ENCODE data around the gene MVK.

MVK gene

GRCh38 chr12:109573029-109573913, at the start of gene MVK, which contains the start of gene MMAB:
MVK (plus strand) TSS chr12:109573794; CDS start chr12:109574823, 1,029 bp downstream.
MMAB (minus strand) TSS chr12:109573504; CDS start chr12:109573480, 24 bp downstream.
- peak within 1 kb of the TSS; percentile 93 for H3K27ac Mint-ChIP-seq
- H3K36me3 Mint-ChIP-seq (ENCODE audit: low read depth), result peaks cover 16% of the 10 kb centered on the region
- H3K4me3 Mint-ChIP-seq, result peak within 1 kb of the TSS; percentile 94
- H3K4me1 Mint-ChIP-seq (ENCODE audit: low read depth), result peaks cover 22% of the 10 kb centered on the region
- no peaks in the 10 kb centered on the region for H3K27me3 Mint-ChIP-seq (ENCODE audit: low read depth)
- no peaks in the 10 kb centered on the region for H3K9me3 Mint-ChIP-seq

- no peaks in the 10 kb centered on the region for H3K9me3 Mint-ChIP-seq
Measured at GRCh38 chr12:109524466-109525278, 48.9 kb upstream of the MVK start.

GRCh38 chr12:109525279-109525585, 48.4 kb upstream of the MVK start:
- H3K27ac Mint-ChIP-seq, result no peak overlapping the region
- H3K4me3 Mint-ChIP-seq, result no peak overlapping the region
- H3K36me3 Mint-ChIP-seq (ENCODE audit: low read depth), result peaks cover 12% of the 10 kb centered on the region
- H3K9me3 Mint-ChIP-seq, result no peaks in the 10 kb centered on the region
- H3K4me1 Mint-ChIP-seq (ENCODE audit: low read depth), result no peaks in the 10 kb centered on the region
- no peaks in the 10 kb centered on the region for H3K27me3 Mint-ChIP-seq (ENCODE audit: low read depth)

More at GRCh38 chr12:109524466-109525278, 48.9 kb upstream of the MVK start:
- Mint-ChIP-seq H3K27ac (no peak overlapping the region), H3K27me3 (ENCODE audit: low read depth) (no peaks in the 10 kb centered on the region), H3K4me1 (ENCODE audit: low read depth) (no peaks in the 10 kb centered on the region), H3K4me3 (no peak overlapping the region), H3K36me3 (ENCODE audit: low read depth) (peaks cover 10% of the 10 kb centered on the region)

GRCh38 chr12:109527489-109528123, 46.0 kb upstream of the MVK start:
- H3K27me3 Mint-ChIP-seq (ENCODE audit: low read depth), result no peaks in the 10 kb centered on the region
- no peaks in the 10 kb centered on the region for H3K4me1 Mint-ChIP-seq (ENCODE audit: low read depth)
- no peaks in the 10 kb centered on the region for H3K9me3 Mint-ChIP-seq
- H3K36me3 Mint-ChIP-seq (ENCODE audit: low read depth), result peaks cover 6% of the 10 kb centered on the region
- H3K27ac Mint-ChIP-seq, result no peak overlapping the region
- no peak overlapping the region for H3K4me3 Mint-ChIP-seq

GRCh38 chr12:109529691-109530640, 43.6 kb upstream of the MVK start:
- Mint-ChIP-seq H3K4me3 (no peak overlapping the region), H3K9me3 (no peaks in the 10 kb centered on the region), H3K4me1 (ENCODE audit: low read depth) (no peaks in the 10 kb centered on the region), H3K27ac (no peak overlapping the region), H3K36me3 (ENCODE audit: low read depth) (peaks cover 6% of the 10 kb centered on the region), H3K27me3 (ENCODE audit: low read depth) (no peaks in the 10 kb centered on the region)

GRCh38 chr12:109531411-109531810, 42.2 kb upstream of the MVK start:
- H3K27ac Mint-ChIP-seq, result no peak overlapping the region
- H3K27me3 Mint-ChIP-seq (ENCODE audit: low read depth), result no peaks in the 10 kb centered on the region
- peaks cover 3% of the 10 kb centered on the region for H3K36me3 Mint-ChIP-seq (ENCODE audit: low read depth)
- H3K4me3 Mint-ChIP-seq, result no peak overlapping the region
- H3K4me1 Mint-ChIP-seq (ENCODE audit: low read depth), result no peaks in the 10 kb centered on the region
- H3K9me3 Mint-ChIP-seq, result no peaks in the 10 kb centered on the region

GRCh38 chr12:109532721-109533486, 40.7 kb upstream of the MVK start:
- no peak overlapping the region for H3K27ac Mint-ChIP-seq
- H3K27me3 Mint-ChIP-seq (ENCODE audit: low read depth), result no peaks in the 10 kb centered on the region
- no peak overlapping the region for H3K4me3 Mint-ChIP-seq
- no peaks in the 10 kb centered on the region for H3K9me3 Mint-ChIP-seq
- peaks cover 1% of the 10 kb centered on the region for H3K36me3 Mint-ChIP-seq (ENCODE audit: low read depth)
- no peaks in the 10 kb centered on the region for H3K4me1 Mint-ChIP-seq (ENCODE audit: low read depth)

GRCh38 chr12:109533487-109533740, 40.2 kb upstream of the MVK start:
- Mint-ChIP-seq H3K36me3 (ENCODE audit: low read depth) (peaks cover 1% of the 10 kb centered on the region), H3K27ac (no peak overlapping the region), H3K4me3 (no peak overlapping the region), H3K9me3 (no peaks in the 10 kb centered on the region), H3K27me3 (ENCODE audit: low read depth) (no peaks in the 10 kb centered on the region), H3K4me1 (ENCODE audit: low read depth) (no peaks in the 10 kb centered on the region)

GRCh38 chr12:109534456-109534855, 39.1 kb upstream of the MVK start:
- Mint-ChIP-seq H3K9me3 (no peaks in the 10 kb centered on the region), H3K27me3 (ENCODE audit: low read depth) (no peaks in the 10 kb centered on the region), H3K36me3 (ENCODE audit: low read depth) (peaks cover 1% of the 10 kb centered on the region), H3K4me3 (no peak overlapping the region), H3K4me1 (ENCODE audit: low read depth) (no peaks in the 10 kb centered on the region), H3K27ac (no peak overlapping the region)

- H3K27me3 Mint-ChIP-seq (ENCODE audit: low read depth), result no peaks in the 10 kb centered on the region
- no peaks in the 10 kb centered on the region for H3K9me3 Mint-ChIP-seq
- H3K36me3 Mint-ChIP-seq (ENCODE audit: low read depth), result no peaks in the 10 kb centered on the region
- H3K4me3 Mint-ChIP-seq, result no peak overlapping the region
- H3K4me1 Mint-ChIP-seq (ENCODE audit: low read depth), result no peaks in the 10 kb centered on the region
- no peak overlapping the region for H3K27ac Mint-ChIP-seq
Measured at GRCh38 chr12:109535231-109535862, 38.2 kb upstream of the MVK start.

GRCh38 chr12:109535863-109536250, 37.7 kb upstream of the MVK start:
- Mint-ChIP-seq H3K27me3 (ENCODE audit: low read depth) (no peaks in the 10 kb centered on the region), H3K4me3 (no peak overlapping the region), H3K4me1 (ENCODE audit: low read depth) (no peaks in the 10 kb centered on the region), H3K36me3 (ENCODE audit: low read depth) (no peaks in the 10 kb centered on the region), H3K27ac (no peak overlapping the region), H3K9me3 (no peaks in the 10 kb centered on the region)

- no peaks in the 10 kb centered on the region for H3K9me3 Mint-ChIP-seq
- H3K27me3 Mint-ChIP-seq (ENCODE audit: low read depth), result no peaks in the 10 kb centered on the region
- H3K36me3 Mint-ChIP-seq (ENCODE audit: low read depth), result no peaks in the 10 kb centered on the region
- H3K27ac Mint-ChIP-seq, result no peak overlapping the region
- H3K4me1 Mint-ChIP-seq (ENCODE audit: low read depth), result no peaks in the 10 kb centered on the region
- no peak overlapping the region for H3K4me3 Mint-ChIP-seq
Measured at GRCh38 chr12:109537136-109537535, 36.5 kb upstream of the MVK start.

- Mint-ChIP-seq H3K27ac (no peak overlapping the region), H3K27me3 (ENCODE audit: low read depth) (no peaks in the 10 kb centered on the region), H3K4me3 (no peak overlapping the region), H3K4me1 (ENCODE audit: low read depth) (no peaks in the 10 kb centered on the region), H3K36me3 (ENCODE audit: low read depth) (no peaks in the 10 kb centered on the region), H3K9me3 (no peaks in the 10 kb centered on the region)
Measured at GRCh38 chr12:109538191-109538863, 35.3 kb upstream of the MVK start.

Data from T-helper 1 cell treated with Interleukin-12 subunit alpha and Interleukin-12 subunit beta and Interleukin-4 antibody, amounts not matched to agents 30 μg/mL and 1 μg/mL, for 36 hours (primary cell).